ENCODE data around the gene B3GAT2. TPM values are rescaled to one million over a fixed set of nuclear protein-coding genes. Genes with fewer than 3 reads are reported as not detected.
"Not testable (repeated sequence)": the region's sequence is repeated elsewhere in the genome, so short reads cannot be mapped to it uniquely, and the experiment has no call there.

B3GAT2 gene
- total and polyA plus RNA-seq, 4 donors = 0.03 TPM; not detected in 3

- Histone ChIP-seq H3K27me3 (ENCODE audit: control insufficient read depth in 1 of 2, insufficient read depth in 2 of 2, low read length in 1 of 2) (no peaks in the 10 kb centered on the region), H3K27ac (ENCODE audit: low read depth in 1 of 2, low read length in 2 of 2) (no peak overlapping the region), H3K36me3 (ENCODE audit: control insufficient read depth in 1 of 2, insufficient read depth in 2 of 2, low read length in 1 of 2) (no peaks in the 10 kb centered on the region), H3K4me3 (ENCODE audit: low read length in 2 of 2) (no peak overlapping the region), H3K9me3 (ENCODE audit: control insufficient read depth, low read length) (no peaks in the 10 kb centered on the region), H3K4me1 (ENCODE audit: control insufficient read depth in 1 of 2, insufficient read depth in 2 of 2, low read length in 2 of 2) (no peaks in the 10 kb centered on the region)
- intact Hi-C loops (cut with DNase I) = no loop called here
- ATAC-seq (ENCODE audit: low FRiP score) (no peak), DNase-seq (no peak)
- WGBS, 2 donors = 93% methylated on average over 3 of the region's 3 CpGs
Measured at GRCh38 chr6:70973604-70974003, 16.7 kb upstream of the B3GAT2 start.

- intact Hi-C loops (cut with DNase I) = no loop called here
- Histone ChIP-seq H3K9me3 (ENCODE audit: control insufficient read depth, low read length) (no peaks in the 10 kb centered on the region), H3K36me3 (ENCODE audit: control insufficient read depth in 1 of 2, insufficient read depth in 2 of 2, low read length in 1 of 2) (no peaks in the 10 kb centered on the region), H3K27ac (ENCODE audit: low read depth in 1 of 2, low read length in 2 of 2) (no peak overlapping the region), H3K4me3 (ENCODE audit: low read length in 2 of 2) (no peak overlapping the region), H3K4me1 (ENCODE audit: control insufficient read depth in 1 of 2, insufficient read depth in 2 of 2, low read length in 2 of 2) (no peaks in the 10 kb centered on the region), H3K27me3 (ENCODE audit: control insufficient read depth in 1 of 2, insufficient read depth in 2 of 2, low read length in 1 of 2) (no peaks in the 10 kb centered on the region)
- ATAC-seq (ENCODE audit: low FRiP score) (no peak), DNase-seq (no peak)
- 91 to 92% methylated on average over 3 of the region's 3 CpGs for WGBS, 2 donors
Measured at GRCh38 chr6:70967049-70967448, 10.2 kb upstream of the B3GAT2 start.

- ATAC-seq (ENCODE audit: low FRiP score) (peak; percentile 3), DNase-seq (peak in 1 of 2 donors; percentile 63)
- H3K4me1 ChIP-seq (ENCODE audit: control insufficient read depth in 1 of 2, insufficient read depth in 2 of 2, low read length in 2 of 2) = peaks cover 0 to 3% of the 10 kb centered on the region in 2 donors
- H3K4me3 ChIP-seq (ENCODE audit: low read length in 2 of 2) = peak overlapping the region in 1 of 2 donors; percentile 27
- H3K27ac ChIP-seq (ENCODE audit: low read depth in 1 of 2, low read length in 2 of 2) = no peak overlapping the region
- no peaks in the 10 kb centered on the region for H3K36me3 ChIP-seq (ENCODE audit: control insufficient read depth in 1 of 2, insufficient read depth in 2 of 2, low read length in 1 of 2)
- H3K27me3 ChIP-seq (ENCODE audit: control insufficient read depth in 1 of 2, insufficient read depth in 2 of 2, low read length in 1 of 2) = no peaks in the 10 kb centered on the region
- no peaks in the 10 kb centered on the region for H3K9me3 ChIP-seq (ENCODE audit: control insufficient read depth, low read length)
- WGBS, 2 donors = 14 to 18% methylated on average over 19 of the region's 19 CpGs
- intact Hi-C loops (cut with DNase I) = loop anchor here in 1 of 2 donors (5.0 kb wide), 1 partner anchor 250 kb away; no protein-coding TSS in a partner anchor
Measured at GRCh38 chr6:70957284-70957617, 391 bp upstream of the B3GAT2 start.

- intact Hi-C loops (cut with DNase I) = loop anchor here in 1 of 2 donors (5.0 kb wide), 1 partner anchor 249 kb away; no protein-coding TSS in a partner anchor
- DNase-seq = no peak
- no peak for ATAC-seq (ENCODE audit: low FRiP score)
Measured at GRCh38 chr6:70956191-70956450, 739 bp downstream of the B3GAT2 start.

GRCh38 chr6:70955441-70956190, 1.2 kb downstream of the B3GAT2 start:
- WGBS, 2 donors = 1% methylated on average over 58 to 65 of the region's 65 CpGs
- no peaks in the 10 kb centered on the region for H3K27me3 ChIP-seq (ENCODE audit: control insufficient read depth in 1 of 2, insufficient read depth in 2 of 2, low read length in 1 of 2)
- intact Hi-C loops (cut with DNase I) = loop anchor here in 1 of 2 donors (5.0 kb wide), 1 partner anchor 248 kb away; no protein-coding TSS in a partner anchor
- peaks cover 0 to 3% of the 10 kb centered on the region in 2 donors for H3K4me1 ChIP-seq (ENCODE audit: control insufficient read depth in 1 of 2, insufficient read depth in 2 of 2, low read length in 2 of 2)
- H3K36me3 ChIP-seq (ENCODE audit: control insufficient read depth in 1 of 2, insufficient read depth in 2 of 2, low read length in 1 of 2) = no peaks in the 10 kb centered on the region
- peak overlapping the region; percentile 27 to 35 for H3K4me3 ChIP-seq (ENCODE audit: low read length in 2 of 2)
- H3K27ac ChIP-seq (ENCODE audit: low read depth in 1 of 2, low read length in 2 of 2) = no peak overlapping the region
- ATAC-seq (ENCODE audit: low FRiP score) (peak; percentile 88), DNase-seq (peak; percentile 83 to 95)
- no peaks in the 10 kb centered on the region for H3K9me3 ChIP-seq (ENCODE audit: control insufficient read depth, low read length)

More at GRCh38 chr6:70956191-70956450, 739 bp downstream of the B3GAT2 start:
- WGBS, 2 donors = 1% methylated on average over 22 to 27 of the region's 27 CpGs
- no peaks in the 10 kb centered on the region for H3K36me3 ChIP-seq (ENCODE audit: control insufficient read depth in 1 of 2, insufficient read depth in 2 of 2, low read length in 1 of 2)
- H3K4me1 ChIP-seq (ENCODE audit: control insufficient read depth in 1 of 2, insufficient read depth in 2 of 2, low read length in 2 of 2) = peaks cover 0 to 3% of the 10 kb centered on the region in 2 donors
- H3K27me3 ChIP-seq (ENCODE audit: control insufficient read depth in 1 of 2, insufficient read depth in 2 of 2, low read length in 1 of 2) = no peaks in the 10 kb centered on the region
- no peaks in the 10 kb centered on the region for H3K9me3 ChIP-seq (ENCODE audit: control insufficient read depth, low read length)
- peak overlapping the region; percentile 14 to 27 for H3K4me3 ChIP-seq (ENCODE audit: low read length in 2 of 2)
- no peak overlapping the region for H3K27ac ChIP-seq (ENCODE audit: low read depth in 1 of 2, low read length in 2 of 2)

GRCh38 chr6:70954750-70955149, 2.1 kb downstream of the B3GAT2 start:
- no peaks in the 10 kb centered on the region for H3K27me3 ChIP-seq (ENCODE audit: control insufficient read depth in 1 of 2, insufficient read depth in 2 of 2, low read length in 1 of 2)
- peaks cover 0 to 3% of the 10 kb centered on the region in 2 donors for H3K4me1 ChIP-seq (ENCODE audit: control insufficient read depth in 1 of 2, insufficient read depth in 2 of 2, low read length in 2 of 2)
- ATAC-seq (ENCODE audit: low FRiP score) (no peak), DNase-seq (peak in 1 of 2 donors; percentile 54)
- intact Hi-C loops (cut with DNase I) = loop anchor here in 1 of 2 donors (5.0 kb wide), 1 partner anchor 247 kb away; no protein-coding TSS in a partner anchor
- H3K36me3 ChIP-seq (ENCODE audit: control insufficient read depth in 1 of 2, insufficient read depth in 2 of 2, low read length in 1 of 2) = no peaks in the 10 kb centered on the region
- H3K27ac ChIP-seq (ENCODE audit: low read depth in 1 of 2, low read length in 2 of 2) = no peak overlapping the region
- H3K4me3 ChIP-seq (ENCODE audit: low read length in 2 of 2) = no peak overlapping the region
- 11 to 19% methylated on average over 14 of the region's 14 CpGs for WGBS, 2 donors
- H3K9me3 ChIP-seq (ENCODE audit: control insufficient read depth, low read length) = no peaks in the 10 kb centered on the region

GRCh38 chr6:70954176-70954575, 2.7 kb downstream of the B3GAT2 start:
- no peak for ATAC-seq (ENCODE audit: low FRiP score)
- 39 to 42% methylated on average over 3 of the region's 3 CpGs for WGBS, 2 donors
- DNase-seq = no peak
- Histone ChIP-seq H3K9me3 (ENCODE audit: control insufficient read depth, low read length) (no peaks in the 10 kb centered on the region), H3K4me3 (ENCODE audit: low read length in 2 of 2) (no peak overlapping the region), H3K27me3 (ENCODE audit: control insufficient read depth in 1 of 2, insufficient read depth in 2 of 2, low read length in 1 of 2) (no peaks in the 10 kb centered on the region), H3K4me1 (ENCODE audit: control insufficient read depth in 1 of 2, insufficient read depth in 2 of 2, low read length in 2 of 2) (peaks cover 0 to 3% of the 10 kb centered on the region in 2 donors), H3K27ac (ENCODE audit: low read depth in 1 of 2, low read length in 2 of 2) (no peak overlapping the region), H3K36me3 (ENCODE audit: control insufficient read depth in 1 of 2, insufficient read depth in 2 of 2, low read length in 1 of 2) (no peaks in the 10 kb centered on the region)
- intact Hi-C loops (cut with DNase I) = no loop called here

GRCh38 chr6:70952608-70953165, 4.2 kb downstream of the B3GAT2 start:
- DNase-seq (no peak), ATAC-seq (ENCODE audit: low FRiP score) (no peak)
- no peaks in the 10 kb centered on the region for H3K9me3 ChIP-seq (ENCODE audit: control insufficient read depth, low read length)
- H3K4me3 ChIP-seq (ENCODE audit: low read length in 2 of 2) = no peak overlapping the region
- H3K27me3 ChIP-seq (ENCODE audit: control insufficient read depth in 1 of 2, insufficient read depth in 2 of 2, low read length in 1 of 2) = no peaks in the 10 kb centered on the region
- H3K4me1 ChIP-seq (ENCODE audit: control insufficient read depth in 1 of 2, insufficient read depth in 2 of 2, low read length in 2 of 2) = peaks cover 0 to 3% of the 10 kb centered on the region in 2 donors
- intact Hi-C loops (cut with DNase I) = no loop called here
- no peak overlapping the region for H3K27ac ChIP-seq (ENCODE audit: low read depth in 1 of 2, low read length in 2 of 2)
- 58 to 76% methylated on average over 3 of the region's 3 CpGs for WGBS, 2 donors
- no peaks in the 10 kb centered on the region for H3K36me3 ChIP-seq (ENCODE audit: control insufficient read depth in 1 of 2, insufficient read depth in 2 of 2, low read length in 1 of 2)

GRCh38 chr6:70944321-70944720, 12.5 kb downstream of the B3GAT2 start:
- DNase-seq; intact Hi-C loops (cut with DNase I); H3K9me3 ChIP-seq (ENCODE audit: control insufficient read depth, low read length); H3K36me3 ChIP-seq (ENCODE audit: control insufficient read depth in 1 of 2, insufficient read depth in 2 of 2, low read length in 1 of 2); H3K27me3 ChIP-seq (ENCODE audit: control insufficient read depth in 1 of 2, insufficient read depth in 2 of 2, low read length in 1 of 2); H3K27ac ChIP-seq (ENCODE audit: low read depth in 1 of 2, low read length in 2 of 2); H3K4me1 ChIP-seq (ENCODE audit: control insufficient read depth in 1 of 2, insufficient read depth in 2 of 2, low read length in 2 of 2); ATAC-seq (ENCODE audit: low FRiP score); H3K4me3 ChIP-seq (ENCODE audit: low read length in 2 of 2): not testable (repeated sequence)
- WGBS, 2 donors = 88 to 97% methylated on average over 8 to 10 of the region's 10 CpGs

Data from aorta (tissue), 5 donors.